ENCODE measurements around the gene SLC6A1. TPM values are rescaled to one million over a fixed set of nuclear protein-coding genes. Genes with fewer than 3 reads are reported as not detected.
A peak's percentile ranks its signal among the peaks of the same experiment; 100 is the strongest.

SLC6A1 gene
- total and polyA plus RNA-seq, 4 donors = 0.87 to 4.5 (median 1.3) TPM

DNA sequence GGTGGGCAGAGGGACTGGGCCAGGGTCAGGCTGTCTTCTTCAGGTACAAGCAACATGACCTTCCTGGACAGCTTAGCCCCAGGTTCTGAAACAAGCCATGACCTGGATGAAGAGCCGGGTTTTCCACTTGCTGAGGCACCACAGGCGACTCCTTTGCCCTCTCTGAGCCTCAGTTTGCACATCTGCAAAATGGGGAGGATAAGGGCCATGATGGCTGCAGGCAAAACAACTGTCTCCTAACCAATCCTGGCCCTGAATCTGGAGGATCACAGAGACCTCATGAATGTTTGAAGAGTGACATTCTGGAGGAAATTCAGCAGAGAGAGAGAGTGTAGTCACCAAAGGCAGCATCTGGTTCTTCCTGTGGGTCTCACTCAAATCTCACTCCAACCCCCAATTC, 8.0 kb downstream of the SLC6A1 start:
- Histone ChIP-seq H3K4me3 (no peak overlapping the region), H3K9ac (ENCODE audit: insufficient read depth in 1 of 2, low read length in 2 of 2) (no peak overlapping the region), H3K27me3 (ENCODE audit: control insufficient read depth in 3 of 3, insufficient read depth in 3 of 3, low read length in 2 of 3) (peaks cover 0 to 39% (median 21%) of the 10 kb centered on the region in 3 donors), H3K27ac (ENCODE audit: low read depth in 1 of 2, low read length in 1 of 2) (no peak overlapping the region), H3K36me3 (ENCODE audit: control insufficient read depth in 4 of 4, insufficient read depth in 4 of 4, low read length in 4 of 4) (no peaks in the 10 kb centered on the region), H3K9me3 (ENCODE audit: control insufficient read depth in 4 of 4, insufficient read depth in 3 of 4, low read length in 3 of 4) (no peaks in the 10 kb centered on the region), H3K4me1 (ENCODE audit: control insufficient read depth in 5 of 5, insufficient read depth in 5 of 5, low read length in 5 of 5) (no peaks in the 10 kb centered on the region)
- no peak for ATAC-seq (ENCODE audit: insufficient read depth, low FRiP score)
- WGBS, 2 donors = 48 to 59% methylated on average over 2 of the region's 2 CpGs
- DNase-seq = no peak
- TF ChIP-seq, protein P1, sequence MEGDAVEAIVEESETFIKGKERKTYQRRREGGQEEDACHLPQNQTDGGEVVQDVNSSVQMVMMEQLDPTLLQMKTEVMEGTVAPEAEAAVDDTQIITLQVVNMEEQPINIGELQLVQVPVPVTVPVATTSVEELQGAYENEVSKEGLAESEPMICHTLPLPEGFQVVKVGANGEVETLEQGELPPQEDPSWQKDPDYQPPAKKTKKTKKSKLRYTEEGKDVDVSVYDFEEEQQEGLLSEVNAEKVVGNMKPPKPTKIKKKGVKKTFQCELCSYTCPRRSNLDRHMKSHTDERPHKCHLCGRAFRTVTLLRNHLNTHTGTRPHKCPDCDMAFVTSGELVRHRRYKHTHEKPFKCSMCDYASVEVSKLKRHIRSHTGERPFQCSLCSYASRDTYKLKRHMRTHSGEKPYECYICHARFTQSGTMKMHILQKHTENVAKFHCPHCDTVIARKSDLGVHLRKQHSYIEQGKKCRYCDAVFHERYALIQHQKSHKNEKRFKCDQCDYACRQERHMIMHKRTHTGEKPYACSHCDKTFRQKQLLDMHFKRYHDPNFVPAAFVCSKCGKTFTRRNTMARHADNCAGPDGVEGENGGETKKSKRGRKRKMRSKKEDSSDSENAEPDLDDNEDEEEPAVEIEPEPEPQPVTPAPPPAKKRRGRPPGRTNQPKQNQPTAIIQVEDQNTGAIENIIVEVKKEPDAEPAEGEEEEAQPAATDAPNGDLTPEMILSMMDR (IDR thresholded peaks at IDR 0.05; ENCODE audit: control extremely low read depth, extremely low read depth) = no peak

GRCh38 chr3:11001020-11001657, 8.6 kb downstream of the SLC6A1 start:
- peak; percentile 24 to 34 (median 31) for DNase-seq

GRCh38 chr3:11001658-11002021, 9.1 kb downstream of the SLC6A1 start:
- no peak for DNase-seq
- Histone ChIP-seq H3K4me1 (ENCODE audit: control insufficient read depth in 5 of 5, insufficient read depth in 5 of 5, low read length in 5 of 5) (no peaks in the 10 kb centered on the region), H3K36me3 (ENCODE audit: control insufficient read depth in 4 of 4, insufficient read depth in 4 of 4, low read length in 4 of 4) (no peaks in the 10 kb centered on the region), H3K27ac (ENCODE audit: low read depth in 1 of 2, low read length in 1 of 2) (no peak overlapping the region), H3K4me3 (no peak overlapping the region), H3K9me3 (ENCODE audit: control insufficient read depth in 4 of 4, insufficient read depth in 3 of 4, low read length in 3 of 4) (no peaks in the 10 kb centered on the region), H3K9ac (ENCODE audit: insufficient read depth in 1 of 2, low read length in 2 of 2) (no peak overlapping the region), H3K27me3 (ENCODE audit: control insufficient read depth in 3 of 3, insufficient read depth in 3 of 3, low read length in 2 of 3) (peaks cover 0 to 36% (median 11%) of the 10 kb centered on the region in 3 donors)
- ATAC-seq (ENCODE audit: insufficient read depth, low FRiP score) = no peak
- WGBS, 2 donors = 92 to 96% methylated on average over 3 of the region's 3 CpGs
- TF ChIP-seq, protein P1 (IDR thresholded peaks at IDR 0.05; ENCODE audit: control extremely low read depth, extremely low read depth) = no peak

More at GRCh38 chr3:11001020-11001657, 8.6 kb downstream of the SLC6A1 start:
- no peak for ATAC-seq (ENCODE audit: insufficient read depth, low FRiP score)
- WGBS, 2 donors = 60 to 68% methylated on average over 11 of the region's 11 CpGs
- H3K27me3 ChIP-seq (ENCODE audit: control insufficient read depth in 3 of 3, insufficient read depth in 3 of 3, low read length in 2 of 3) = peaks cover 0 to 37% (median 16%) of the 10 kb centered on the region in 3 donors
- no peaks in the 10 kb centered on the region for H3K9me3 ChIP-seq (ENCODE audit: control insufficient read depth in 4 of 4, insufficient read depth in 3 of 4, low read length in 3 of 4)
- H3K4me1 ChIP-seq (ENCODE audit: control insufficient read depth in 5 of 5, insufficient read depth in 5 of 5, low read length in 5 of 5) = no peaks in the 10 kb centered on the region
- H3K27ac ChIP-seq (ENCODE audit: low read depth in 1 of 2, low read length in 1 of 2) = no peak overlapping the region
- H3K36me3 ChIP-seq (ENCODE audit: control insufficient read depth in 4 of 4, insufficient read depth in 4 of 4, low read length in 4 of 4) = no peaks in the 10 kb centered on the region
- H3K4me3 ChIP-seq = no peak overlapping the region
- H3K9ac ChIP-seq (ENCODE audit: insufficient read depth in 1 of 2, low read length in 2 of 2) = no peak overlapping the region
- TF ChIP-seq, protein P1 (IDR thresholded peaks at IDR 0.05; ENCODE audit: control extremely low read depth, extremely low read depth) = no peak

DNA sequence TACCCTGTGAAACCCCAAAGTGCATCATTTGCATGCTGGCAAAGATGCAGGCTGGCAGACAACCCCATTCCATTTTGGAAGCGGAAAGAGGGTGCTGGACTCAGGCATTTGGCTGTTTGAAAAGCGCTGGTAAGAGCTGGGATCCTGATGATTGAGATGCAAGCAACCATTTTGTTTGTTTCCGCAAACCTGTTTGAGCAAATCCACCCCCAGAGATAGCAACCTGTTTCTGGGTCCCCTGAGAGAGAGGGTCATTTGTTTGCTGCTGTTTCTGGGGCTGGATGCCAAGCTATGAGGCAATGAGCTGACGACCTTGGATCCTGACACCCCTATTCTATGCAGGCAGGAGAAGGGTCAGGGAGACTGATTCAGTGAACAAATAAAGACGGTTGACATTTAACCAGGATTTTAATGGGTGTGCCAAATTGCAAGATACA, 9.8 kb downstream of the SLC6A1 start:
- H3K9me3 ChIP-seq (ENCODE audit: control insufficient read depth in 4 of 4, insufficient read depth in 3 of 4, low read length in 3 of 4) = no peaks in the 10 kb centered on the region
- TF ChIP-seq, protein P1 (IDR thresholded peaks at IDR 0.05; ENCODE audit: control extremely low read depth, extremely low read depth) = no peak
- whole genome bisulfite sequencing, 2 donors = 61 to 68% methylated on average over 5 of the region's 5 CpGs
- DNase-seq (no peak), ATAC-seq (ENCODE audit: insufficient read depth, low FRiP score) (no peak)
- H3K36me3 ChIP-seq (ENCODE audit: control insufficient read depth in 4 of 4, insufficient read depth in 4 of 4, low read length in 4 of 4) = no peaks in the 10 kb centered on the region
- H3K4me3 ChIP-seq = no peak overlapping the region
- peaks cover 0 to 29% (median 7%) of the 10 kb centered on the region in 3 donors for H3K27me3 ChIP-seq (ENCODE audit: control insufficient read depth in 3 of 3, insufficient read depth in 3 of 3, low read length in 2 of 3)
- H3K27ac ChIP-seq (ENCODE audit: low read depth in 1 of 2, low read length in 1 of 2) = no peak overlapping the region
- H3K4me1 ChIP-seq (ENCODE audit: control insufficient read depth in 5 of 5, insufficient read depth in 5 of 5, low read length in 5 of 5) = no peaks in the 10 kb centered on the region
- no peak overlapping the region for H3K9ac ChIP-seq (ENCODE audit: insufficient read depth in 1 of 2, low read length in 2 of 2)

Data from lung (tissue), 12 donors.